Smooth muscle cell of the brain vasculature (primary cell): ENCODE measurements around the gene VPS35.
"Not testable (repeated sequence)": the region's sequence is repeated elsewhere in the genome, so short reads cannot be mapped to it uniquely, and the experiment has no call there.

Experiments
- DNase-seq: peaks from one replicate; pipeline ENCODE4 v3.0.0-alpha.2; 2012; ENCODE audit warnings: low read depth, low spot score

Gene VPS35

GRCh38 chr16:46658925-46659324 lies 30.1 kb downstream of the VPS35 start:
- DNase-seq = no peak

DNA sequence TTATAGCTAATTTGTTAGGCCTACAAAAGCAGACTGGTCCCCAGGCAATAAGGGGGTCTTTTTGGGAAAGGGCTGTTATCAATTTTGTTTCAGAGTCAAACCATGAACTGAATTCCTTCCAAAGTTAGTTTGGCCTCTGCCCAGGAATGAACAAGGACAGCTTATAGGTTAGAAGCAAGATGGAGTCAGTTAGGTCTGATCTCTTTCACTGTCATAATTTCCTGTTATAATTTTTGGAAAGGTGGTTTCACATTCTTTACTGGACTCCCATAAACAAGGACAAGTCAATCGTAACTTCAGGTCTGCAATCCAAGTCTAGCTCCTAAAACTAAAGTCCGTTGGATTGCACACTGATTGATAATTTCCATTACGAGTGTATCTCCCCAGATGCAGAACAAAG lies 37.7 kb downstream of the VPS35 start:
- DNase-seq = no peak

DNA sequence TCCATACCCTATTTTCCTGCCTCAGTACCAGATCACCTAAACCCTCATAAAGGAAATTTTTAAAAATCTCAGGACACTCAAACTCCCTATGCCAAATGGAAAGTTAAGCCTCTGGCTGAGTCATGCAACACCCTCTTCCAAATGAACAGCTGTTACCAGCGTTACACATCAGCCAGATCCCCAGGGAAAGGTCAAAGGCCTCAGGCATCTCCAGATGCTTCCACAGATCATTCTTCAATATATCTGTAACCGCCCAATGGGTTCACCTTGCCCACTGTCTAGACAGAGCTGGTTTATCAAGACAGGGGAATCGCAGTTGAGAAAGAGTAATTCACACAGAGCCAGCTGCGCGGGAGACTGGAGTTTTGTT lies 38.7 kb downstream of the VPS35 start:
- DNase-seq = no peak

DNA sequence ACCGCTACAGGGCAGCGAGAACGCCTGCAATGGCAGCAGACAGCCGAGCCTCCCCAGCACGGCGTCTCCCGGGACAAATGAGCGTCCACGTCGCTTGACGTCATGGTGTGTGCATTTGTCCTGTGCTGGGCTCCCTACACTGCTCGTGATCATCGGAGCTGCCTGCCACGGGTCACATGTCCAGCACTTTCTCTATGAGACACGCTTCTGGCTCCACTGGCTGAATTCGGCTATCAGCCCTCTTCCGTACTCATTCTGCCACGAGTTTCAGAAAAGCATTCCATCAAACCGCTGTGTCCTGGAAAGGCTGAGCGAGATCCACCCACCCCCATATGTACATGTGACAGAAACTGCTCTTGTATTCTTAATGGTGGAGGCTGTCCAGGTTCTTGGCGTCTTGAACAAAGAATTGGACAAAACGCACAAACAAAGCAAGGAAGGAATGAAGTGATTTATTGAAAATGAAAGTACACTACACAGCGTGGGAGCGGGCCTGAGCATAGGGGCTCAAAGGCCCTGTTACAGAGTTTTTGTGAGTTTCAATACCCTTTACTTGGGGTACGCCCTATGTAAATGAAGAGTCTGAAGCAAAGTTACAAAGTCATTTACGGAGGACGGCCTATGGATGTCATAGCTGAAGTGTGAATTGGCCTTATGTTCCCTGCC lies 39.3 kb downstream of the VPS35 start:
- no peak for DNase-seq

DNA sequence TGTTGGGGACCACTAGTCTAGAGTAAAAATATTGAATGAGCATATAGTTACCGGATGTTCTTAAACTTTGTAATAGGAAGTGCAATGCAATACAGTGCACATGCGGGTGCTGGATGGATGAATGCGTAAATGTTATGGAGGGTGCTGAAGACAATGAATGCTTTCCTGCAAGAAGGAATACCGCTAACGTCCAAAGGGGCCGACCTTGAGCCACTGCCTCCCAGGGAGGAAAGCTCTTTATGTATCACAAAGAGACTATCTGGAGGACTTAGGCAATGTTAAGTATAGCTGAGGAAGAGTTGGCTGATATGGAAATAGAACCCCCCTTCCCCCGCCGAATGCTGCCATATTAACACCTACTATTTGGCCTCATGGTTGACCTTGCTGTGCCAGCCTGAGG lies 40.3 kb downstream of the VPS35 start:
- DNase-seq = no peak

DNA sequence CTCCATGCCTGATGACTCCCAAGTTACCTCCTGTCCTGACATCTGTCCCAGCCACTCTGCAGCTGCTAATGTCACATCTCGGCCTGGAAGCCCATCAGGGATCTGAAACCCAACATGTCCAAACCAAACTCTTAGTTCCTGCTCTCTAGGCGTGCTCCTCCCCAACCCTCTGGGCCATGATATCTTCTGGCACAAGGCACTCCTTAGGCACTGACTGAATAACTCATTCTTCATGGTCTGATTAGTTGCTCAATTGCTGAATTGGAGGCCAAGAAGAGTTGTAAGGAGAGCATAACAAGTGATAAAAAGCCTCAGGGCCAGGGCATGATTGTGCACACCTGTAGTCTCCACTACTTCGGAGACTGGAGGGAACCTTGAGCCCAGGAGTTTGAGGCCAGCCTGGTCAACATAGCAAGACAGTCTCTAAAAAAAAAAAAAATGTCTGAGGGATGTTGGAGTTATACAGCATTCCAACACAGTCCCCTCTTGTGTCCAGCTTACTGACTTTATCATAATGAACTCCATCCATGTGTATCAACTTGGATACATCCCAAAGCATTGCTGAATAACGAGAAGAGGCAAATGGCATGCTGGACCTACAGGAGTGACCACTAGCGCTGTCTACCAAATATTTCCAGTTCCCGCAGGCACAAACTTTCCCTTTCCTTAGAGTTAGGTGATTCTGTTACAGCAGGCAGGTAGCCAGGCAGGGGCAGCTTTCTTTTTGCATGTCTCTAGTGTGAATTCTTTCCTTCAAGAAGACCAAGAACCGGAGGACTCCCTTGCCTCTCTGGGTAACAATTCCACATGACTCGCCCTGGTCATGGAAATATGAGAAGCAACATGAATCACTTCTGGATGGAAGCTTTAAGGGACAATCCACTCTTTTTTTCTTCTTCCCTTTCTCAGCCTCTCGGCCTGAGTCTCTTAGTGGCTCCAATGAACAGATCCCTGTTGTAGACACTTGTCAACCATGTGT lies 49.7 kb downstream of the VPS35 start:
- DNase-seq = no peak

DNA sequence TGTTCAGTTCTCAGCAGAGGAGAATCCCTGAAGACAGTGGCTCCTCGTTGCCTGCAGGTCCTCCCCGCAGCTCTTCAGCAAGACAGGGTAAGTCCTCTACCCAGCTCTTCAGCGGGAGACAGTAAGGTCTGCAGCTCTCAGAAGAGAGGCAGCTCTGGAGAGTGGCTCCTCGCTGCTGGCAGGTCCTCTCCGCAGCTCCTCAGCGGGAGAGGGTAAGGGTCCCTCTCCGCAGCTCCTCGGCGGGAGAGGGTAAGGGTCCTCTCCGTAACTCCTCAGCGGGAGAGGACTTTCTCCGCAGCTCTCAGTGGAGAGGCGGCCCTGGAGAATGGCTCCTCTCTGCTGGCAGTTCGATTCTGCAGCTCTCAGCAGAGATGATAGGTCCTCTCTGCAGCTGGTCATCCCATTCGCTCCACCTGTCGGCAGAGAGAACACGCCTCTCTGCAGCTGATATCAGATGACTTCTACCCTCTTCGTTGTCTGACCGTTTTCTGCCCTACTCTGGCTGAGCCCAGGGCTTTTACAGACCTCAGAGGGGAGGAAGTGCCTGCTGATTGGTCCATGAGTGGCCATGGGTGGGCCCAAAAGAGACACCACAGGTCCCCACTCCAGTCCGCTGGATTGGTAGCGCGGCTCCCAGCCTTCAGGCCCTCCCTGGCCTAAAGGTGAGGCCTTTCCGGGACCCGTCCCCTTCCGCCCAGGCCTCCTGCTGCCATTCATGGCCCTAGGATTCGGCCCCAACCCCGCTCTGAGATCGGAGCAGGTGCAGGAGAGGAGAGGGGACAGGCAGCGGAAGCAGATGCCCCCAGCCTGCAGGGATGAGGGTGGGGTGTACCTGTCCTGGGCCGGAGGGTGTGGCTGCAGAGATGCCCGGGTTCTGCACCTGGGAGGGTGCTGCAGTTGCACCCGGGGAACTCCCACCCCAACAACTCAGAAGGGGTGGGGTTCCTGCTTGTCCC lies 55.9 kb downstream of the VPS35 start:
- no peak for DNase-seq

DNA sequence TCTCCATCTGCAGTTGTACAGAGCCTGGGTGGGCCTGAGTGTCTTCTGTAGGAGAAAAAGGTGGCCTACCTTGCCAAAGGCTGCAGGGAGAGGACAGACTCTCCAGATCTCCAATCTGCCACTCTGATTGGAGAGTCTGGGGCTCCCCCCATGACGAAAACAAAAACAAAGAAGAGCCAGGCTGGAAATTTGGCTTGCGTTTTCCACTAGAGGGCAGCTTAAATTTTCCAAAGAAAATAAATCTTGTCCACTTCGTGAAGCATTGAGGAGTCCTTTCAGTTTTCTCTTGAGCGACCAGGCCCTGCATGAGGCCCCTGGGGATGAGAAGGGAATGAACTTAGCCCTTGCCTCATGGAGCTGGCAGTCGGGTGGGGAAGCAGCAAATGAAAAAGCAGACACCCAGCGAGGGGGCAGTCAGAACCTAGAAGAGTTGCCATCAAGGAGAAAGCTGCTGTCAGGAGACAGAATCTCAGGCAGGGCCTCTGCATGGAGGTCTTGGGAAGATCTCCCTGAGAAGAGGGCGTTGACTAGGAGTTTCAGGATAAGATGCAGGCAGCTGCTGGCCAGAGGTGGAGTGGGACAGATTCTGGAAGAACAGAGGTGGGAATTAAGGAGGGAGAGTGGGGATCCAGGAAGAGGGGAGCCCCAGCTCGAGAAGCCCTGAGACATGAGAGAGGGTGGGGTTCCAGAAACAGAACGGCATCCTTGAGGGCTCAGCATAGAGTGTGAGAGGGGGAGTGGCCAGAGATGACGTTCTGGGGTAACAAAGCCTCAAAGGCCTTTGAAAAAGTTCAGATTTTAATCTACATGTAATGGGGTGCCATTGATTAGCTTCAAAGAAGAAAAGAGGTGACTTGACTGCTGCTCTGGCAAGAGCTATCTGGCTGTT lies 59.4 kb downstream of the VPS35 start:
- no peak for DNase-seq

DNA sequence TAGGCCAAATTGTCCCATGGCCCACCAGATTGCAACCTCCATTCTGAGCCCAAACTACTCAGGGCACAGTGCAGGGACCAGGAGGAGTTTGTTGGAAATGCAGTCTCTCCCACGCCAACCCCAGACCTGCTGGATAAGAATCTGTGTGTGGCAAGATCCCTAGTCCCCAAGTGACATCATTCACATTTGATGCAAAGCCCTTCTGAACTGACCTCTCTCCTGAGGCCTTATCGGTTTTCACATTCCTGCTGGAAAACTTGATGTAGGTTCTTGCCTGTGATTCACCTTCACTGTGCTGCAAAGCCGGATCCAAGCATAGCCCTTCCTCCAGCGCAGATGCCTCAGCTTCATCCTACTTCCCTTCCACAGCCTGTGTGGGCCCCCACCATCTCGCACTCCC lies 61.2 kb downstream of the VPS35 start:
- no peak for DNase-seq

GRCh38 chr16:46626681-46627080 lies 62.3 kb downstream of the VPS35 start:
- not testable (repeated sequence) for DNase-seq

DNA sequence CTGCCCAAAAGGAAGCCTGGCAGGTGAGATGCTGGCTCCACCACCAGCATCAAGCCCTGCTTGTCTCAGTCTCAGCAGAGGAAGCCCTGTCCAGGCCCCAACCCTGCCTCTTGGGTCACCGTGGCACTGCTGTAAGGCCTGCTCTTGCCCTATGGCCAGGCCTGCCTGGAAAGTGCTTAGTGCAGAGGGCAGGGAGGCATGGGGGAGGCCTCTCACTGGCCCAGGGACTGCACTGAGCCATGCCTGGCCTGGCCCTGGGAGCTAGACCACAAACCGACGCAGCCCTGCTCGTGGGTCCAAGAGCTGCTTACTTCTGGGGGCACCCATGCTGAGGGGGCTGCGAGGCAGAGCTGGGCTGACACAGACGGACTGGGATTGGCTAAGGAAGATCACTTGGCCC lies 64.1 kb downstream of the VPS35 start:
- not testable (repeated sequence) for DNase-seq

DNA sequence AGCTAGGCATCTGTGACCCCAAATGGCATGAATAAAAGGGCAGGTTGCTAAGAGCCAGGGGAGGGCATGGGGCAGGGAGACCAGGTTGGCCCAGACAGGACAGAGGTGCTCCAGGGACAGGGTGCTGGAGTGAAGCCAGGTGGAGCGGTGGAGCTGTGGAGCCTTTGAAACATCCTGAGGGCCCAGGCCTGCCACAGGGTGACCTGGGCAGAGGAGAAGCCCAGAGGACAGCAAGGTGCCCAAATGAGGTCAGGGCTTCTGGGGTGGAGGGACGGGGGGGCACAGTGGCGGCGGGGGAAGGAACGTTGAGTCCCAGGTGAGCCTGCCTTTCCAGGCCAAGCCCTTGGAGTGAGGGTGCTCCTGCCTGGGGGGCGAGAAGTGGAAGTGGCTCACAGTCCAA lies 65.3 kb downstream of the VPS35 start:
- DNase-seq = not testable (repeated sequence)

GRCh38 chr16:46623246-46623645 lies 65.7 kb downstream of the VPS35 start:
- DNase-seq = not testable (repeated sequence)

DNA sequence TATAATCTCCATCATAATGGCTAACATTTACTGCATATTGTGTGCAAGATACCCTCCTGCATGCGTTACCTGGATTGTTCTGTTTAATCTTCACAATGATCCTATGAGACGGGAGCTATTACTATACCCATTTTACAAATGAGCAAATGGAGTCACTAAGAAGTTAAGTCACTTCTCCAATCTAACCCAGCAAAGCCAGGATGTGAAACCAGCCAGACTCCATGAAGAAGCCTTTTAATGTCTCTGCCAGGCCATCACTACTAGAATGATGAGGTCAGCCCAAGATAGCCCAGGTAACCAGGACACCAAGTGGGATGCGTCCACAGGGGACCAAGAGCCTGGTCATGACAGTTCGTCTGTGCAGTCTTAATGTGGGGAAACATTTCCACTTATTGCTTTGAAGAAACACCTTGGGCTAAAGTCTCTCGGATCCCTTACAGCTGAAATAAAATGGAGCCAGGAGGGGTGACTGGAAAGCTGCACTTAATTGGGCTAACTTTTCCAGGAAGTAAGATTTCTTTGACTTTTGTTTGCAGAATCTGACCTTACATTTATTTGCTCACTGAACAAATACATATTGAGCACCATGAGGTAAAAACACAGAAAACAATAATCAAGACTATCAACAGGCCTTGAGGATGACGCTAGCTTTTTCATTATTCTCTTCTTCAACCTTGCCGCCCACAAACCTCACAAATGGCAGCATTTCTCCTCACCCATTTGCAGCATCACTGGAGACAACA lies 66.9 kb downstream of the VPS35 start:
- no peak for DNase-seq

DNA sequence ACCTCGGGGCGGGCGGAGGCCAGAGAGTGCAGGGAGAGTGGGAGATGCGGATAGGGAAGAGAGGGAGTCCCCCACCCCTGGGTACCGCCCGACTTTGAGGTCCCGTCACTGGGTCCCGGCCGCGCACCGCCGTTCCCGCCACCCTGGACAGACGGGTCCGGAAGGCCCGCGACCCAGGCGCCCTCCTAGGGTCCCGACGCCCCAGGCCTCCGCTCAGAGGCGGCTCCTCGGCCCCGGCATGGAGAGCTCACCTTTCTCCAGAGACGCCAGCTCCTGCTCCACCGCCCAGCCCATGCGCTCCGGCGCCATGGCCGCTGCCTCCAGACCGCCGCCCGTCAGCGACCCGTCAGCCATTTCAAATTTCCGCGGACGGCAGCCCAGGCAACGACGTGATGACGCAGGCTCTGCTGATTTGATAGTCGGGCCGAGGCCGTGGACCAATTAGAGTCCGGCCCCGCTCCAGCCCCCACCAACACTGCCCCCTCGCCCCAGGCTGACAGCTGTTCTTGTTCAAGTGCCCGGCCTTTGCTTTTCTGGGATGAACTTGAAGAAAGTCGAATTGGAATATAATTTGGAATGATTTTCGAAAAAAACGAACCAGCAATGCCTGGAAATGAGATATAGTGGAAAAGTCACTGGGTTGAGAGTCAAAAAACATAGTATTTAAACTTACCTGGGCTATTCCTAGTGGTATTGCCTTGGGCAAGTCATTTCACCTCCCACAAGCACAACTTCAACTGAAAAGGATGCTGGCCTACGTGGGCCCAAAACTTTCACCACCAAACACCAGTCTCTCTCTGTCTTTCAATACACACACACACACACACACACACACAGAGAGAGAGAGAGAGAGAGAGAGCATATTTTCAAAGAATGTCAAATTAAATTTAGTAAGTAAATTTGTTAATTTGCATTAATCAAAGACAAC lies 67.7 kb downstream of the VPS35 start, which contains the start of gene SHCBP1:
SHCBP1 (minus strand) TSS at position 374 of the 928 bp plus-strand sequence; CDS start at position 354, 20 bp downstream.
- DNase-seq = peak; percentile 61

DNA sequence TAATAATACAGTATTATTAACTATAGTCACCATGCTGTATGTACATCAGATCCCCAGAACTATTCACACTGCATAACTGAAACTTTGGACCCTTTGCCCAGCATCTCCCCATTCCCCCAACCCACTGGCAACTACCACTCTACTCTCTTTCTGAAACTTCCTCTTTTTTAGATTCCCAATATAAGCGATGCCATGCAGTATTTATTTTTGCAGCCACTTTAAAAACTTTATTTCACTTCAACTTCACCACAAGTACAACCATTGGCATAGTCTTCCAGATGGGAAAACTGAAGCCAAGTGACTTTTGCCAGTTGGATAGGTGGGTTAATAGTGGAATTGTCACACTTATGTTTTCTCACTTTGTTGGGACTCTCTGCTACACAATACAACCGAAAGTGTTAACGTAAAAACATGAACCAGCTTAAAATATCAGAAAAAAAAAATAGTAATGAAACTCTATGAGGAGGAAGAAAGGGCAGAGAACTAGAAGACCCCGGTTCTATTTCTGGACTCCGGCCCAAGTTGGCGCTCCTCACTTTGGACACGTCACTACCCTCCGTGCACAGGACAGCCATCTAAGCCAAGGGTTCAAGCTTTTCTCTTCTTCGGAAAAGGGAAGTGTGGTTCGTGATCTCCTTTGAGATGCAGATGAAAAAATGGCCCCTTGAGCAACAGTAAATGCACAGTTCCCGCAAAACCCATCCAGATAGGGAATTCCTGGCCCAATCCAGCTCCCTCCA lies 68.5 kb downstream of the VPS35 start:
- no peak for DNase-seq

DNA sequence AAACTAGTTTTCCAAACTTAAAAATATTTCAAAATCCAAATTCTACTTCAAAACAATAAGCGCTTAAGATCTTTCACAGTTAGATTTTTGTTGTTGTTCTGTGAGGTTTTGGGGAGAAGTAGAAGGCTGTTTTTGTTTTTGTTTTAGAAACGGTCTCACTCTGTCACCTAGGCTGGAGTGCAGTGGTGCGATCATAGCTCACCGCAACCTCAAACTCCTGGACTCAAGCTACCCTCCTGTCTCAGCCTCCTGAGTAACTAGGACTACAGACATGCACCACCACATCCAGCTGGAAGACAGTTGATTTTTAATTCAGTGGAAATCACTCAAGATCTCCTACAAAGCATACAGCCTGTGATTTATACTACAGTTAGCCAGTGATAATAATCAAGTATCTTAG lies 70.5 kb downstream of the VPS35 start:
- no peak for DNase-seq

DNA sequence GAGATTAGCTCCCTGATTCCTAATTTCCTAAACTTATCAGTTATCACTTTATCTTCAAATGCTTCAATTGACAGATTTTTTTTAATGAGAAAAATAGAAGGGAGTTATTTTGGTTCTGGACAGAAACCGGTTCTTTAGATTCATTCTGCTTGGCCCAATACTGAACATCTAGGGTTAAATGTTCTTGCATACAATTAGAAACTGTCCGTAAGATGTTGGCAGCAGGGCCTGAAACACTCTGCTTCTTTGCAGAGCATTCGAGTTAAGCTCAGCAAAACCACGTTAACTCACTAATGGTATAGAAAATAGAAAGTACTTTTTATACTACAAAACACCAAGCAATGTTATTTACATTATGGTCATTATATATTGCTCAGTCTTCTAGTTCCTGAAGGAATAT lies 75.0 kb downstream of the VPS35 start:
- no peak for DNase-seq
